Inferior parietal cortex (tissue), 1 donor: ENCODE measurements around the gene VSTM2L.
"Not testable (repeated sequence)": the region's sequence is repeated elsewhere in the genome, so short reads cannot be mapped to it uniquely, and the experiment has no call there.

ENCODE experiments used
- DNase-seq: peaks from one replicate; pipeline ENCODE4 v3.0.0-alpha.2; 2016; ENCODE audit errors: extremely low spot score

The VSTM2L gene

GRCh38 chr20:37902504-37903313, at the start of gene VSTM2L:
Gene VSTM2L (plus strand): TSS chr20:37903127. CDS start chr20:37903351, 224 bp downstream.
- no peak for DNase-seq

GRCh38 chr20:37853823-37854375, 49.0 kb upstream of the VSTM2L start:
- DNase-seq = no peak

- DNase-seq = not testable (repeated sequence)
These were observed 46.9 kb upstream of the VSTM2L start for GRCh38 chr20:37856034-37856433.

GRCh38 chr20:37856932-37857660, 45.8 kb upstream of the VSTM2L start:
- no peak for DNase-seq

- no peak for DNase-seq
These were observed 43.3 kb upstream of the VSTM2L start for GRCh38 chr20:37859406-37860171.

GRCh38 chr20:37863289-37863688, 39.6 kb upstream of the VSTM2L start:
- no peak for DNase-seq

GRCh38 chr20:37864298-37864697, 38.6 kb upstream of the VSTM2L start:
- DNase-seq = no peak

- DNase-seq = no peak
These were observed 36.9 kb upstream of the VSTM2L start for GRCh38 chr20:37866051-37866450.

GRCh38 chr20:37867289-37868195, 35.4 kb upstream of the VSTM2L start:
- no peak for DNase-seq

- DNase-seq = no peak
These were observed 34.0 kb upstream of the VSTM2L start for GRCh38 chr20:37868851-37869333.

- no peak for DNase-seq
These were observed 33.5 kb upstream of the VSTM2L start for GRCh38 chr20:37869334-37869861.

GRCh38 chr20:37870294-37870693, 32.6 kb upstream of the VSTM2L start:
- DNase-seq = no peak

- DNase-seq = no peak
These were observed 31.2 kb upstream of the VSTM2L start for GRCh38 chr20:37871751-37872150.

GRCh38 chr20:37872161-37872560, 30.8 kb upstream of the VSTM2L start:
- no peak for DNase-seq

GRCh38 chr20:37873884-37874283, 29.0 kb upstream of the VSTM2L start:
- no peak for DNase-seq

- no peak for DNase-seq
These were observed 27.3 kb upstream of the VSTM2L start for GRCh38 chr20:37875460-37876175.

GRCh38 chr20:37876863-37877262, 26.1 kb upstream of the VSTM2L start:
- no peak for DNase-seq

- no peak for DNase-seq
These were observed 24.8 kb upstream of the VSTM2L start for GRCh38 chr20:37877832-37878772.
